Stimulated activated CD4-positive, alpha-beta T cell treated with anti-CD3 and anti-CD28 coated beads, Interleukin-4, amount 100 ng/mL, for 24 hours (primary cell): ENCODE data around the gene ARID1B.

Source experiments
- DNase-seq: peaks from one replicate; pipeline ENCODE4 v3.0.0-alpha.2; 2020

The ARID1B gene

GRCh38 chr6:156946370-156946936, 169.3 kb downstream of the ARID1B start:
- no peak for DNase-seq

GRCh38 chr6:156948277-156948676, 171.1 kb downstream of the ARID1B start:
- DNase-seq, result no peak

GRCh38 chr6:156948807-156949206, 171.6 kb downstream of the ARID1B start:
- no peak for DNase-seq

- no peak for DNase-seq
Measured at GRCh38 chr6:156949376-156949775, 172.2 kb downstream of the ARID1B start.

- DNase-seq, result no peak
Measured at GRCh38 chr6:156950084-156950483, 172.9 kb downstream of the ARID1B start.

GRCh38 chr6:156950531-156950930, 173.4 kb downstream of the ARID1B start:
- no peak for DNase-seq

- DNase-seq, result no peak
Measured at GRCh38 chr6:156952401-156952800, 175.2 kb downstream of the ARID1B start.

- no peak for DNase-seq
Measured at GRCh38 chr6:156953127-156953478, 175.9 kb downstream of the ARID1B start.

GRCh38 chr6:156953479-156954146, 176.4 kb downstream of the ARID1B start:
- peak; percentile 27 for DNase-seq

GRCh38 chr6:156954191-156954590, 177.0 kb downstream of the ARID1B start:
- DNase-seq, result no peak

GRCh38 chr6:156954816-156955215, 177.6 kb downstream of the ARID1B start:
- no peak for DNase-seq

GRCh38 chr6:156955494-156956183, 178.5 kb downstream of the ARID1B start:
- DNase-seq, result no peak

- DNase-seq, result no peak
Measured at GRCh38 chr6:156956286-156956685, 179.1 kb downstream of the ARID1B start.

GRCh38 chr6:156957931-156958547, 180.9 kb downstream of the ARID1B start:
- no peak for DNase-seq

GRCh38 chr6:156960525-156960924, 183.3 kb downstream of the ARID1B start:
- DNase-seq, result no peak

GRCh38 chr6:156961282-156961892, 184.2 kb downstream of the ARID1B start:
- no peak for DNase-seq

GRCh38 chr6:156963712-156964700, 186.8 kb downstream of the ARID1B start:
- DNase-seq, result peak; percentile 51

GRCh38 chr6:156967852-156968251, 190.7 kb downstream of the ARID1B start:
- no peak for DNase-seq

- DNase-seq, result no peak
Measured at GRCh38 chr6:156969233-156969632, 192.1 kb downstream of the ARID1B start.

- DNase-seq, result no peak
Measured at GRCh38 chr6:156970595-156971112, 193.5 kb downstream of the ARID1B start.

GRCh38 chr6:156971153-156971885, 194.1 kb downstream of the ARID1B start:
- DNase-seq, result no peak
